ENCODE measurements around the gene ZNF91.

- no peak for TF ChIP-seq CTCF (IDR thresholded peaks at IDR 0.05)
- TF ChIP-seq POLR2A (IDR thresholded peaks at IDR 0.05): no peak
These were observed 82.1 kb downstream of the ZNF91 start for GRCh38 chr19:23313196-23313595.
